ENCODE results near the gene MAGEF1.
"Not testable (repeated sequence)": the region's sequence is repeated elsewhere in the genome, so short reads cannot be mapped to it uniquely, and the experiment has no call there.

Gene MAGEF1

DNA sequence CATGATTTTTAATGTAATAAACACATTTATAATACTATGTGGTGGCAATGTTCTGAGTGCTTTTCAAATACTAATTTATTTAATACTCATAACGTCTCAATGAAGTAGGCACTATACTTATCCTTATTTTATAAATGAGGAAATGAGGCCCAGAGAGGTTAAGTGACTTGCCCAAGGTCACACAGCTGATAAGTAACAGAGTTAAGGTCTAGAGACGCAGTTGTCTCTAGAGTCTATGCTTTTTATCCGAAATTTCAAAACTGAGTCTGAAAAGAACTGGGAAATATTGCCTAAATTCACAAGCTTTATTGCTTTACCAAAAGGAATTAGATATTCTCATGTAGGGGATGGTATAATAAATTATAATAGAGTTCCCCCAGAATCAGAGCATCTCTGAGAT lies 31.4 kb upstream of the MAGEF1 start:
- in situ Hi-C loops (cut with MboI; ENCODE audit: low sequenced_read_pairs), result no loop called here

GRCh38 chr3:184742676-184743135 lies 30.8 kb upstream of the MAGEF1 start:
- in situ Hi-C loops (cut with MboI; ENCODE audit: low sequenced_read_pairs), result no loop called here

DNA sequence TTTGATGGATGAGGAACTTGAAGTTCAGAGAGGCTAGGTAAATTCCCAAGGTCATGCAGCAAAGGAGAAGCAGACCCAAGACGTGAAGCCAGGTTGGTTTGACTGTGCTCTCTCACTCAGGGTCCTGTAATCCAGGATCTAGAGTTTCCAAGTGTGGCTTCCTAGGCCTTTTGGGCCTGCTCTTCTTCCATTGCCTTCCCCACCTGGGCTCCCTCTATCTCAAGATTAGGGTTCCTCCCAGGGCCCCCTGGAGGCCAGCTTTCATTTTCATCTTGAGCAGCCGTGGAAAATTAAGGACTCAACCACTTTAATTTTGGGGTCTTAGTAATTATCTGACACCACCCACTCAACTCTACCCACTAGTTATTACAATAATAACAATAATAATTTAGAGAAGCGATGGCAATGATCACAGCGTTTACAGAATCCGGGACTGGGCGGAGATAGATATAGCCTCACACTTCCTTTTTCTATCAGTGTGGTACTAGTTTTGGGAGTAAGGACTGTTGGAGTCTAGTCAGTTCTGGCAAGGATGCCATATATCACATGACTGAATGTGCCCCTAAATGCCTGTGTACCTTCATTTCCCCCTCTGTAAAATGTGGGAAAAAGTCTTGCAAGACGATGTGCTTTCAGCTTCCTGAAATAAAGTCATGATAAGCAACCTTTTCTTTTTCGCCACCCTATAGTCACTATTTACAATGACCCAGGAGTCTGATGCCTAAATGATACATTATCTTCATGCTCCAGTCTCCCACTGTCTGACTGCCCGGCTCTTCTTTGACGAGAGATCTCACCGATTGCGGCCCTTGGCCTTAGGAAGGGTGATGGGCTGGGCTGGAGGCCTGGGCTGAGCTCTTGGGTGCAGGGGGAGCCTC lies 30.2 kb upstream of the MAGEF1 start:
- in situ Hi-C loops (cut with MboI; ENCODE audit: low sequenced_read_pairs), result no loop called here

- in situ Hi-C loops (cut with MboI; ENCODE audit: low sequenced_read_pairs), result no loop called here
Measured at GRCh38 chr3:184741259-184741556, 29.3 kb upstream of the MAGEF1 start.

GRCh38 chr3:184740509-184741258 lies 28.8 kb upstream of the MAGEF1 start:
- in situ Hi-C loops (cut with MboI; ENCODE audit: low sequenced_read_pairs), result no loop called here

GRCh38 chr3:184739594-184740505 lies 28.0 kb upstream of the MAGEF1 start:
- in situ Hi-C loops (cut with MboI; ENCODE audit: low sequenced_read_pairs), result no loop called here

- in situ Hi-C loops (cut with MboI; ENCODE audit: low sequenced_read_pairs), result no loop called here
Measured at GRCh38 chr3:184738982-184739381, 27.1 kb upstream of the MAGEF1 start.

DNA sequence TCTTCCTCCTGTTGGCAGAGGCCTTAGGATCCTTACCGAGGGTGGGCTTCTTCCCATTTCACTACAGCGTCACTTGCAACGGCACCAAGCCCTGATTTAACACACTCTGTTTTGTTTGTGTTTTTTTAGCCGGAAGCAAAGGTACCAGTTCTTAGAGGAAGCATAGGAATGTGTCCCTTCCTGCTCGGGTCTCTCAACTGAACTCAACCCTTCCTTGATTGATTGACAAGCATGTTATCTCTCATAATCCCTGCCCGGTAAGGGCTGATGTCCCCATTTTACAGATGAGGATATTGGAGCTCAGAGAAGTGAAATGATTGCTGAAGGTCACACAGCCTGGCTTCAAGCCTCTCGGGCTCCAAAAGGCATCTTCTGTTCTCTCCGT lies 26.6 kb upstream of the MAGEF1 start:
- in situ Hi-C loops (cut with MboI; ENCODE audit: low sequenced_read_pairs), result no loop called here

- in situ Hi-C loops (cut with MboI; ENCODE audit: low sequenced_read_pairs), result no loop called here
Measured at GRCh38 chr3:184737641-184738505, 26.0 kb upstream of the MAGEF1 start.

GRCh38 chr3:184737063-184737462 lies 25.2 kb upstream of the MAGEF1 start:
- in situ Hi-C loops (cut with MboI; ENCODE audit: low sequenced_read_pairs), result no loop called here

- in situ Hi-C loops (cut with MboI; ENCODE audit: low sequenced_read_pairs), result no loop called here
Measured at GRCh38 chr3:184734903-184735701, 23.2 kb upstream of the MAGEF1 start.

GRCh38 chr3:184733971-184734608 lies 22.2 kb upstream of the MAGEF1 start:
- in situ Hi-C loops (cut with MboI; ENCODE audit: low sequenced_read_pairs), result no loop called here

DNA sequence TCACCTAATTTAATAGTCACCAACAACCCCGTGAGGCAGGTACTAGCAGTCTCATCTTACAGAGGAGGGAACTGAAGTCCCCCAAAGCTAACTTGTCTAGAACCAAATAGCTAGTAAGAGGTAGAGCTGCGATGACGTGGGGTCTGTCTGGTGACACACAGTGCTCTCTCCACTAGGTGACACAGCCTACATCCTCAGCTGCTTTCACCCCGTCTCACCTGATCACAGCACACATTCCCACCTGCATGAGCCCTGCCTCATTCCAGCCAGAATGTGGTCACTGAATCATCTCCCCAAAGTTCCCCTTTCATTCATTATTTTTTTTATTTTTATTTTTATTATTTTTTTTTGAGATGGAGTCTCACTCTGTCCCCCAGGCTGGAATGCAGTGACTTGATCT lies 21.3 kb upstream of the MAGEF1 start:
- in situ Hi-C loops (cut with MboI; ENCODE audit: low sequenced_read_pairs), result no loop called here

DNA sequence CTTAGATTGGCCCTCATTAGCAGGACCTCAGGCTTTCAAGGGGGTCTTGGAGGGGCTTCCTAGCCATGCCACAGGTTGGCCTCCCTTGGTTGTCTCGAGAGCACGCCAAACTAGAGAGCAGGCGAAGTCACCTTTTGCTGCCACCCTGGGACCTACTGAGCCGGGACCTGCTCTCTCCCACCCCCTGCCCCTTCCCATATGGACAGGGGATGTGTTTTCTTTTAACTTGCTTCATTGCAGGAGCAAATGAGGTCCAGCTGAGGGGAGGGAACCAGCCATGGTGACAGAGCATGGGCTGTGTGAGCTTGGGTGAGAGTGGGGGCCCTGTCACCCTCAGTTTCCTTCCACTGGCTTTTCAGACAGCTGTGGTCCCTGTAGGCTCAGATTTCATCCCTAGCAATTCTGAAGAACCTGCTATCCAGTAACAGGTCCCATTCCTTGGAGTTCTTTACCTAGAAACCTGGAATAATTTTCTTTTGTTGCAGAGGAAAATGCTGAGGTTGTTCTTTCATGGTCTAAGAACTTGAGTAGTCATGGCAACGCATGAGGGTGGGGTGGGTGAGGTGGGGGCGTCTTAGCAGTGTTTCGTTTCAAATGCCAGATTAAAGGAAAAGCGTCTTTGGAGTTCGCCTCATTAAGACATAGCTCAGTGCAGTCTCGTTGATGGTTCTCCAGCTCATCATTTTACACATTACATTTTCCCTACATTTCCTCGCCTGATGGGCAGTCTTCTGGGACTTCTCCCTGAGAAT lies 20.1 kb upstream of the MAGEF1 start:
- in situ Hi-C loops (cut with MboI; ENCODE audit: low sequenced_read_pairs), result no loop called here

DNA sequence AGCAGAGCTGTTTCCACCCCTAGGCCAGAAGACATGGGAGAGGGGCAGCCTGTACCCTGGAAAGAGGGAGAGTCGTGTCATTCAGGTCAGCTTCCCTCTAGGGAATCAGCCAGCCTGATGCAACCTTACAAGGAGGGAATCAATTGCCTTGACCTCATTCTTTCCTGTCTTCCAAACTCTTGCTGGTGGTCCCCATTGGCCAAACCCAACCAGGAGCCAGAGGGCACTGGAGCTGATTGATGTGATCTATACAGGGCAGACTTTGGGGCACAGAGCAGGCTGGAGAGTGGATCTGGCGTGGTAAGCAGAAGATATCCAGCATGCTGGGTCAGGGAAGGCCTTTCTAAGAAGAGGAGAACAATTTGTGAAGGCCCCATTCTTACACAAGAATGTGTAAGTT lies 19.1 kb upstream of the MAGEF1 start:
- in situ Hi-C loops (cut with MboI; ENCODE audit: low sequenced_read_pairs), result no loop called here

DNA sequence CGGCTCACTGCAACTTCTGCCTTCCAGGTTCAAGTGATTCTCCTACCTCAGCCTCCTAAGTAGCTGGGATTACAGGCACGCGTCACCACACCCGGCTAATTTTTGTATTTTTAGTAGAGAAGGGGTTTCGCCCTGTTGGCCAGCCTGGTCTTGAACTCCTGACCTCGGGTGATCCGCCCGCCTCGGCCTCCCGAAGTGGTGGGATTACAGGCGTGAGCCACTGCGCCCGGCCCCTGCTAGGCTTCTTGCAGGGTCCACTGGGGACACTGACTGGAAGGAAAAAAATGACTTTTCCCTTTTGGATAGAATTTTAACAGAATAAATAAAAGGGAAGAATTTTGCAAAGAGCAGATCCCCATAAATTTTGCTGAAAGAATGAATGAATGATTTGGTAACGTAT lies 17.3 kb upstream of the MAGEF1 start:
- in situ Hi-C loops (cut with MboI; ENCODE audit: low sequenced_read_pairs), result not testable (repeated sequence)

GRCh38 chr3:184728010-184728527 lies 16.2 kb upstream of the MAGEF1 start:
- in situ Hi-C loops (cut with MboI; ENCODE audit: low sequenced_read_pairs), result no loop called here

DNA sequence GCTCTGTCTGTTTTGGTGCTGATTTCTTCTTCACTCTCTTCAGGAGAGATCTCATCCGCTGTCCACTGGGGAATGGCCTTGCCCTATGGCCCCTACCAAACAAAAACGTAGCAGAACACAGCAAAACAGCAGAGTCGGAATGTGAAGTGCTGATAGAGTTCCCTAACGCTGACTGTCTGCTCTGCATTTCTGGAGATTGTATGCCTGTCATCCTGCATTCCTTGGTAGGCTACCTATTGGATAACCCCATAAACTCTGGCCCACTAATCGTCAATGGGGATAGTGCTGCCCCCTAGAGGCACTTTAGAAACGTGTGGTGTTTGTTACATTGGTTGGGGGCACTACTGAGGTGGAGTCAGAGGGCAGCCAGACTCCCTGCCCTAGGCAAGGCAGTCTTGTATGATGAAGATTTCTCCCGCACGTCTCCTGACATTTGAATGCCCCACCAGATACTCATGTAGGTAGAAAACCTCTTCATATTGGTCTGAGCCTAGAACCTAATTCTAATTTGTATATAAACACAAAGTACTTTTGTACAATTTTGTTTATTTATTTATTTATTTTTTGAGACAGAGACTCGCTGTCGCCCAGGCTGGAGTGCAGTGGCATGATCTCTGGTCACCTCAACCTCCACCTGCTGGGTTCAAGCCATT lies 15.6 kb upstream of the MAGEF1 start:
- in situ Hi-C loops (cut with MboI; ENCODE audit: low sequenced_read_pairs), result no loop called here
